Gastrocnemius medialis (tissue), 4 donors: Measurements from ENCODE around the gene SYNJ2.

Experiments used
- CTCF ChIP-seq, 5 experiments: fragments of 450-650 bp in 3 of 5; fragments of 200-600 bp in 2 of 5; sonication (generic) in 2 of 5; IDR thresholded peaks in 4 of 5; conservative IDR thresholded peaks in 1 of 5; 1 replicate in 4 of 5; 2 replicates in 1 of 5; pipeline ENCODE4 v1.5.1; 2016 to 2019; ENCODE audit warnings: antibody characterized with exemption in 5 of 5, mild to moderate bottlenecking in 3 of 5, moderate library complexity in 3 of 5
- POLR2A ChIP-seq, 2 donors: fragments of 450-650 bp; IDR thresholded peaks; one replicate each; pipeline ENCODE4 v1.6.1; 2017; ENCODE audit warnings: antibody characterized with exemption in 2 of 2, mild to moderate bottlenecking in 2 of 2, moderate library complexity in 2 of 2

GRCh38 chr6:158048589-158048988, 66.9 kb downstream of the SYNJ2 start:
- TF ChIP-seq CTCF (IDR thresholded peaks at IDR 0.05 in 4 of 5, conservative IDR thresholded peaks at IDR 0.05 in 1 of 5) (no peak), POLR2A (IDR thresholded peaks at IDR 0.05) (no peak)
